GM19240 (cell line): Measurements from ENCODE around the gene FAM50B.
A peak's percentile ranks its signal among the peaks of the same experiment; 100 is the strongest.

Experiments
- DNase-seq: peaks from one replicate; pipeline ENCODE4 v3.0.0; 2011; ENCODE audit warnings: low spot score; ENCODE audit not compliant: insufficient read length

Gene FAM50B

GRCh38 chr6:3848925-3849605 lies at the start of gene FAM50B:
TSS of gene FAM50B (plus strand) at chr6:3849373. CDS start at chr6:3849812, 439 bp downstream.
- peak; percentile 64 for DNase-seq

- DNase-seq = no peak
Observed at GRCh38 chr6:3799719-3800118, 49.5 kb upstream of the FAM50B start.

GRCh38 chr6:3800850-3801591 lies 48.2 kb upstream of the FAM50B start:
- DNase-seq = no peak

- no peak for DNase-seq
Observed at GRCh38 chr6:3801960-3802359, 47.2 kb upstream of the FAM50B start.

GRCh38 chr6:3803627-3804468 lies 45.3 kb upstream of the FAM50B start:
- DNase-seq = no peak

- DNase-seq = no peak
Observed at GRCh38 chr6:3804964-3805363, 44.2 kb upstream of the FAM50B start.

GRCh38 chr6:3805448-3806123 lies 43.6 kb upstream of the FAM50B start:
- no peak for DNase-seq

GRCh38 chr6:3806169-3806922 lies 42.8 kb upstream of the FAM50B start:
- no peak for DNase-seq

GRCh38 chr6:3808199-3808598 lies 41.0 kb upstream of the FAM50B start:
- no peak for DNase-seq

GRCh38 chr6:3808759-3809514 lies 40.2 kb upstream of the FAM50B start:
- no peak for DNase-seq

GRCh38 chr6:3809515-3809891 lies 39.7 kb upstream of the FAM50B start:
- no peak for DNase-seq

GRCh38 chr6:3809982-3810381 lies 39.2 kb upstream of the FAM50B start:
- no peak for DNase-seq

GRCh38 chr6:3811191-3811590 lies 38.0 kb upstream of the FAM50B start:
- no peak for DNase-seq

- no peak for DNase-seq
Observed at GRCh38 chr6:3812596-3812995, 36.6 kb upstream of the FAM50B start.

- DNase-seq = no peak
Observed at GRCh38 chr6:3813150-3813780, 35.9 kb upstream of the FAM50B start.

GRCh38 chr6:3813918-3814317 lies 35.3 kb upstream of the FAM50B start:
- no peak for DNase-seq

GRCh38 chr6:3814539-3814938 lies 34.6 kb upstream of the FAM50B start:
- no peak for DNase-seq

GRCh38 chr6:3816251-3816650 lies 32.9 kb upstream of the FAM50B start:
- no peak for DNase-seq
